CD4-positive, alpha-beta T cell treated with Interleukin-1 beta for 1 hour (primary cell): Measurements from ENCODE around the gene CD151.

Experiments used
- DNase-seq, 2 donors: peaks; one replicate each; pipeline ENCODE4 v3.0.0-alpha.2; 2020 to 2022

Gene CD151

GRCh38 chr11:875769-876301, 43.1 kb downstream of the CD151 start:
- no peak for DNase-seq

- DNase-seq: no peak
These were observed 43.8 kb downstream of the CD151 start for GRCh38 chr11:876545-876944.

- peak in 1 of 2 donors; percentile 11 for DNase-seq
These were observed 44.8 kb downstream of the CD151 start for GRCh38 chr11:877565-877964.

GRCh38 chr11:880447-880846, 47.7 kb downstream of the CD151 start:
- no peak for DNase-seq

GRCh38 chr11:882596-882995, 49.8 kb downstream of the CD151 start:
- DNase-seq: no peak

- DNase-seq: no peak
These were observed 50.8 kb downstream of the CD151 start for GRCh38 chr11:883527-883926.

- DNase-seq: no peak
These were observed 51.9 kb downstream of the CD151 start for GRCh38 chr11:884578-885070.

- DNase-seq: no peak
These were observed 53.8 kb downstream of the CD151 start for GRCh38 chr11:886568-886967.

- no peak for DNase-seq
These were observed 54.8 kb downstream of the CD151 start for GRCh38 chr11:887589-887988.
